Liver (tissue), 3 donors: ENCODE results near the gene ANKRD18B.
"Not testable (repeated sequence)": the region's sequence is repeated elsewhere in the genome, so short reads cannot be mapped to it uniquely, and the experiment has no call there.

Experiments
- FOXA2 ChIP-seq: IDR thresholded peaks from 2 replicates; pipeline ENCODE4 v1.6.1; 2016; ENCODE audit warnings: antibody characterized with exemption
- GABPA ChIP-seq, 2 donors: IDR thresholded peaks in 1 of 2; conservative IDR thresholded peaks in 1 of 2; 2 replicates each; pipeline ENCODE4 v1.6.1; 2016; ENCODE audit warnings: antibody characterized with exemption in 2 of 2, mild to moderate bottlenecking in 1 of 2, moderate library complexity in 1 of 2
- HNF4A ChIP-seq, 2 donors: conservative IDR thresholded peaks; 2 replicates each; pipeline ENCODE4 v1.6.1; 2016; ENCODE audit warnings: antibody characterized with exemption in 2 of 2, mild to moderate bottlenecking in 2 of 2
- RAD21 ChIP-seq, 2 donors: IDR thresholded peaks; 2 replicates each; pipeline ENCODE4 v1.6.1; 2016; ENCODE audit warnings: antibody characterized with exemption in 2 of 2, mild to moderate bottlenecking in 2 of 2
- TAF1 ChIP-seq: conservative IDR thresholded peaks from 2 replicates; pipeline ENCODE4 v1.6.1; 2016; ENCODE audit warnings: antibody characterized with exemption, mild to moderate bottlenecking
- TF ChIP-seq, protein P1 (sequence below): fragments of 150-350 bp; IDR thresholded peaks from 2 replicates; pipeline ENCODE4 v1.5.1; 2017; ENCODE audit warnings: improper control_type of control experiment, low read depth, low read length; ENCODE audit not compliant: missing input control
- TF ChIP-seq, protein P2 (sequence below): IDR thresholded peaks from 2 replicates; pipeline ENCODE4 v1.6.1; 2016; ENCODE audit warnings: antibody characterized with exemption
- TF ChIP-seq, protein P3 (sequence below): IDR thresholded peaks from 2 replicates; pipeline ENCODE4 v1.6.1; 2016; ENCODE audit warnings: antibody characterized with exemption
- TF ChIP-seq, protein P4 (sequence below): IDR thresholded peaks from 2 replicates; pipeline ENCODE4 v1.6.1; 2016; ENCODE audit warnings: antibody characterized with exemption
- TF ChIP-seq, protein P5 (sequence below): IDR thresholded peaks from 2 replicates; pipeline ENCODE4 v1.6.1; 2016; ENCODE audit warnings: antibody characterized with exemption, mild to moderate bottlenecking
- donor health status: healthy.
- donor health status: healthy.

DNA sequence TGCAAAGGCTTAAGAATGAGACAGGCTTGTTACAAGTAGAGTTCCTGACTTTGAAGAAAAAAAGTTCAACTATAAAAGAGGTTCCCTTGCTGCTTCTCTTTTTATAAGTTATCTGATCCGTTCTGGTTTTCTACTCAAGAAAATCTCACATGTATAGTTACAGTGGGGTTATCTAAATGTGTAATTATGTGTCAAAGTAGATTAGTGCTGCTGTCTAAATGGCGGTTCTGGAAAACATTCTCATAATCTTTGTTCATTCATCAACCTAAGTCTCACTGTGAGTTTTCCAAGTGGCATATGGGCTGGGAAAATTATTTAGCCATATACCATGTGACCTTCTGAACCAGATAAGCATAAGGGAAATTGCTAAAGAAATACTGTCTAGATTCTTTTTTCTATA, 21.7 kb downstream of the ANKRD18B start:
- TF ChIP-seq, protein P1, sequence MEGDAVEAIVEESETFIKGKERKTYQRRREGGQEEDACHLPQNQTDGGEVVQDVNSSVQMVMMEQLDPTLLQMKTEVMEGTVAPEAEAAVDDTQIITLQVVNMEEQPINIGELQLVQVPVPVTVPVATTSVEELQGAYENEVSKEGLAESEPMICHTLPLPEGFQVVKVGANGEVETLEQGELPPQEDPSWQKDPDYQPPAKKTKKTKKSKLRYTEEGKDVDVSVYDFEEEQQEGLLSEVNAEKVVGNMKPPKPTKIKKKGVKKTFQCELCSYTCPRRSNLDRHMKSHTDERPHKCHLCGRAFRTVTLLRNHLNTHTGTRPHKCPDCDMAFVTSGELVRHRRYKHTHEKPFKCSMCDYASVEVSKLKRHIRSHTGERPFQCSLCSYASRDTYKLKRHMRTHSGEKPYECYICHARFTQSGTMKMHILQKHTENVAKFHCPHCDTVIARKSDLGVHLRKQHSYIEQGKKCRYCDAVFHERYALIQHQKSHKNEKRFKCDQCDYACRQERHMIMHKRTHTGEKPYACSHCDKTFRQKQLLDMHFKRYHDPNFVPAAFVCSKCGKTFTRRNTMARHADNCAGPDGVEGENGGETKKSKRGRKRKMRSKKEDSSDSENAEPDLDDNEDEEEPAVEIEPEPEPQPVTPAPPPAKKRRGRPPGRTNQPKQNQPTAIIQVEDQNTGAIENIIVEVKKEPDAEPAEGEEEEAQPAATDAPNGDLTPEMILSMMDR: not testable (repeated sequence)
- TF ChIP-seq, protein P2, sequence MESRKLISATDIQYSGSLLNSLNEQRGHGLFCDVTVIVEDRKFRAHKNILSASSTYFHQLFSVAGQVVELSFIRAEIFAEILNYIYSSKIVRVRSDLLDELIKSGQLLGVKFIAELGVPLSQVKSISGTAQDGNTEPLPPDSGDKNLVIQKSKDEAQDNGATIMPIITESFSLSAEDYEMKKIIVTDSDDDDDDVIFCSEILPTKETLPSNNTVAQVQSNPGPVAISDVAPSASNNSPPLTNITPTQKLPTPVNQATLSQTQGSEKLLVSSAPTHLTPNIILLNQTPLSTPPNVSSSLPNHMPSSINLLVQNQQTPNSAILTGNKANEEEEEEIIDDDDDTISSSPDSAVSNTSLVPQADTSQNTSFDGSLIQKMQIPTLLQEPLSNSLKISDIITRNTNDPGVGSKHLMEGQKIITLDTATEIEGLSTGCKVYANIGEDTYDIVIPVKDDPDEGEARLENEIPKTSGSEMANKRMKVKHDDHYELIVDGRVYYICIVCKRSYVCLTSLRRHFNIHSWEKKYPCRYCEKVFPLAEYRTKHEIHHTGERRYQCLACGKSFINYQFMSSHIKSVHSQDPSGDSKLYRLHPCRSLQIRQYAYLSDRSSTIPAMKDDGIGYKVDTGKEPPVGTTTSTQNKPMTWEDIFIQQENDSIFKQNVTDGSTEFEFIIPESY: not testable (repeated sequence)
- not testable (repeated sequence) for TF ChIP-seq TAF1; GABPA (IDR thresholded peaks at IDR 0.05 in 1 of 2, conservative IDR thresholded peaks at IDR 0.05 in 1 of 2); RAD21 (IDR thresholded peaks at IDR 0.05); FOXA2; HNF4A (conservative IDR thresholded peaks at IDR 0.05)
- TF ChIP-seq, protein P3, sequence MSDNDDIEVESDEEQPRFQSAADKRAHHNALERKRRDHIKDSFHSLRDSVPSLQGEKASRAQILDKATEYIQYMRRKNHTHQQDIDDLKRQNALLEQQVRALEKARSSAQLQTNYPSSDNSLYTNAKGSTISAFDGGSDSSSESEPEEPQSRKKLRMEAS: not testable (repeated sequence)
- TF ChIP-seq, protein P4, sequence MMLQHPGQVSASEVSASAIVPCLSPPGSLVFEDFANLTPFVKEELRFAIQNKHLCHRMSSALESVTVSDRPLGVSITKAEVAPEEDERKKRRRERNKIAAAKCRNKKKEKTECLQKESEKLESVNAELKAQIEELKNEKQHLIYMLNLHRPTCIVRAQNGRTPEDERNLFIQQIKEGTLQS: not testable (repeated sequence)
- TF ChIP-seq, protein P5, sequence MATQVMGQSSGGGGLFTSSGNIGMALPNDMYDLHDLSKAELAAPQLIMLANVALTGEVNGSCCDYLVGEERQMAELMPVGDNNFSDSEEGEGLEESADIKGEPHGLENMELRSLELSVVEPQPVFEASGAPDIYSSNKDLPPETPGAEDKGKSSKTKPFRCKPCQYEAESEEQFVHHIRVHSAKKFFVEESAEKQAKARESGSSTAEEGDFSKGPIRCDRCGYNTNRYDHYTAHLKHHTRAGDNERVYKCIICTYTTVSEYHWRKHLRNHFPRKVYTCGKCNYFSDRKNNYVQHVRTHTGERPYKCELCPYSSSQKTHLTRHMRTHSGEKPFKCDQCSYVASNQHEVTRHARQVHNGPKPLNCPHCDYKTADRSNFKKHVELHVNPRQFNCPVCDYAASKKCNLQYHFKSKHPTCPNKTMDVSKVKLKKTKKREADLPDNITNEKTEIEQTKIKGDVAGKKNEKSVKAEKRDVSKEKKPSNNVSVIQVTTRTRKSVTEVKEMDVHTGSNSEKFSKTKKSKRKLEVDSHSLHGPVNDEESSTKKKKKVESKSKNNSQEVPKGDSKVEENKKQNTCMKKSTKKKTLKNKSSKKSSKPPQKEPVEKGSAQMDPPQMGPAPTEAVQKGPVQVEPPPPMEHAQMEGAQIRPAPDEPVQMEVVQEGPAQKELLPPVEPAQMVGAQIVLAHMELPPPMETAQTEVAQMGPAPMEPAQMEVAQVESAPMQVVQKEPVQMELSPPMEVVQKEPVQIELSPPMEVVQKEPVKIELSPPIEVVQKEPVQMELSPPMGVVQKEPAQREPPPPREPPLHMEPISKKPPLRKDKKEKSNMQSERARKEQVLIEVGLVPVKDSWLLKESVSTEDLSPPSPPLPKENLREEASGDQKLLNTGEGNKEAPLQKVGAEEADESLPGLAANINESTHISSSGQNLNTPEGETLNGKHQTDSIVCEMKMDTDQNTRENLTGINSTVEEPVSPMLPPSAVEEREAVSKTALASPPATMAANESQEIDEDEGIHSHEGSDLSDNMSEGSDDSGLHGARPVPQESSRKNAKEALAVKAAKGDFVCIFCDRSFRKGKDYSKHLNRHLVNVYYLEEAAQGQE: not testable (repeated sequence)
